ENCODE results near the gene CCR4. TPM values are rescaled to one million over a fixed set of nuclear protein-coding genes. Genes with fewer than 3 reads are reported as not detected.
"Not testable (repeated sequence)": the region's sequence is repeated elsewhere in the genome, so short reads cannot be mapped to it uniquely, and the experiment has no call there.

CCR4 gene
- polyA plus RNA-seq (ENCODE audit: insufficient read length in 12 of 12): under 1 TPM in 9 of 12 donors, not detected in 3; 0.05 to 0.73 (median 0.09) TPM
- long read RNA-seq, donor 1: 0 reads
- long read RNA-seq, donor 2, partial matches to known transcripts: 0 of 1 reads
- long read RNA-seq, donor 2, other reads (novel, unspliced or antisense): 0 of 1 reads
- long read RNA-seq, donor 3: 0 reads
- long read RNA-seq, donor 4: 0 reads
- long read RNA-seq, donor 5: 0 reads
- long read RNA-seq, donor 6: 0 reads
- long read RNA-seq, donor 7: 0 reads
- long read RNA-seq, donor 8: 0 reads
- long read RNA-seq, donor 9: 0 reads
- long read RNA-seq, donor 10: 0 reads
- long read RNA-seq, donor 11: 0 reads

DNA sequence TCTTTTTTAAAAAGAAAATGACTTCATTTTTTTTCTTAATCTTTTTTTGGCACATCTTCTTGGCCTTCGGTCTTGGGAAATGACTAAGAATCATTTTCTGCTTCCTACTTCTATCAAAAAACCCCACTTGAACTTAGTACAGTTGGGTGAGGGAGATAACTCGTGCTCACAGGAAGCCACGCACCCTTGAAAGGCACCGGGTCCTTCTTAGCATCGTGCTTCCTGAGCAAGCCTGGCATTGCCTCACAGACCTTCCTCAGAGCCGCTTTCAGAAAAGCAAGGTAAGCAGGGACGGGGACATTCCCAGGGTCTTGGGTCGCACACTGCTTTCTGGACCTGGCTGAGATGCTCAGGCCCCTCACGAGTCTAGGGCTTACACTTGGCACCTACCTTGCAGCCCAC lies at the start of gene CCR4:
TSS of gene CCR4 (plus strand) at position 235 of the 402 bp plus-strand sequence. CDS start 1,779 bp downstream, outside the sequence.
- no peak for DNase-seq

DNA sequence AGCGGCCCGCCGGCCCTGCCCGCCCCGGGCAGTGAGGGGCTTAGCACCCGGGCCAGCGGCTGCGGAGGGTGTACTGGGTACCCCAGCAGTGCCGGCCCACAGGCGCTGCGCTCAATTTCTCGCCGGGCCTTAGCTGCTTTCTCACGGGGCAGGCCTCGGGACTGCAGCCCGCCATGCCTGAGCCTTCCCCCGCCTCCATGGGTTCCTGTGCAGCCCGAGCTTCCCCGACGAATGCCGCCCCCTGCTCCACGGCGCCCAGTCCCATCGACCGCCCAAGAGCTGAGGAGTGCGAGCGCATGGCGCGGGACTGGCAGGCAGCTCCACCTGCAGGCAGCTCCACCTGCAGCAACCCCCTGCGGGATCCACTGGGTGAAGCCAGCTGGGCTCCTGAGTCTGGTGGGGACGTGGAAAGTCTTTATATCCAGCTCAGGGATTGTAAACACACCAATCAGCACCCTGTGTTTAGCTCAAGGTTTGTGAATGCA lies 48.5 kb upstream of the CCR4 start:
- DNase-seq: not testable (repeated sequence)

DNA sequence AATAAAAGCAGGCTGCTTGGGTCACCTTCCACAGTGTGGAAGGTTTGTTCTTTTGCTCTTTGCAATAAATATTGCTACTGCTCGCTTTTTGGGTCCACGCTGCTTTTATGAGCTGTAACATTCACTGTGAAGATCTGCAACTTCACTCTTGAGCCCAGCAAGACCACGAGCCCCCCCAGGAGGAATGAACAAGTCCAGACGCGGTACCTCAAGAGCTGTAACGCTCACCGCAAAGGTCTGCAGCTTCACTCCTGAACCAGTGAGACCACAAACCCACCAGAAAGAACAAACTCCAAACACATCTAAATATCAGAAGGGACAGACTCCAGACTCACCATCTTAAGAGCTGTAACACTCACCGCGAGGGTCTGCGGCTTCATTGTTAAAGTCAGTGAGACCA lies 47.5 kb upstream of the CCR4 start:
- DNase-seq: no peak

DNA sequence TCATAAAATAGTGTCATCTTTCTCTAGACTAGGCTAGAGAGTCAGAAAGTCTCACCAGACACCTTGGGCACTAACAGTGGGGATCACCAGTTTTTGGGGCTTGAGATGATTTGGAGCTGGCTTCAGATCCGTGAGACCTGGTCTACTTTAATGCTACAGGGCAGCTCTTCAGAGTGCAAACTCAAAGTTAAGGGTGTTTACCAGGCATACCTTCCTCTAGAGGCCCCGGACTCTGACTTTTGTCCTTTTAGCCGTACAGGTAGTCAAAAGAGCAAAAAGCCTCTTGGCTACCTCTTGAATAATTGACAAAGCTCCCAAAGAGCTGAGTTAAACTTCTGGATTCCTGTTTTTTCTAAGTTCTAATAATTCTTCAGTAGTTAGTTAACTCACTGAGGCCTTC lies 41.4 kb upstream of the CCR4 start:
- DNase-seq: no peak

DNA sequence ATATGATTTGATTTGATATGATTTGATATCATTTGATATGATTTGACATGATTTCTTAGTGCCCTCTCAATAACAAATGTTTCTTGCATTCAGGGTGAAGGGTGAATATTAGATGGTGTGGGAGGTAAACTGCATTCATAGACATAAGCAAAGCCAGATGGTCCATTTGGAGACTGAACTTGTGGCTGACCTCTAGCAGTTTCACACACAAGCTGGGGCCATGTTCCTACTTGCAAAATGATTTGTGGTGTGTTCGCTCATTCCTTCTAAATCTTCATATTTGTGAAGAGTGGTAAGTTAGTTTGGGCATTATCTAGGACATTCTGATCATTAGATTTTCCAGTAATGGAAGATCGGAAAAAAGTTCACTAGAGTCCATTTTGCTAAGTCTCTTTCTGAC lies 40.5 kb upstream of the CCR4 start:
- no peak for DNase-seq

DNA sequence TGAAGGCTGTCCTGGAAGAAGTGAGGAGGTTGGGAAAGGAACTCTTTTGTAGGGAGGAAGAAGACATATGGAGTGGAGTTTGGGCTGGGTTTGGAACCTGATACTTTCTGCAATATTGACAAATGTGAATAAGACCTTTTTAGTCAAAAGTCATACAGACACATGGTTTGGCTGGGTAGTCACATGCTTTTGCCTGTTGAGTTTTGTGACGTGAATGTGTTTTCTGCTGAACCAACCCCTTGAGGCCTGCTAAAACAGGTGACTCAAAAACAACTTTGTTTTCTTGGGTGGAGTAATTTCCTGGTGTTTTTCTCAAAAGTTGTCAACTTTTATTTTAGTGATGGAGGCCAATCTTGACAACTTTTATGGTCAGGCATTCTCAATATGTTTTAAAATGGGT lies 39.4 kb upstream of the CCR4 start:
- no peak for DNase-seq

DNA sequence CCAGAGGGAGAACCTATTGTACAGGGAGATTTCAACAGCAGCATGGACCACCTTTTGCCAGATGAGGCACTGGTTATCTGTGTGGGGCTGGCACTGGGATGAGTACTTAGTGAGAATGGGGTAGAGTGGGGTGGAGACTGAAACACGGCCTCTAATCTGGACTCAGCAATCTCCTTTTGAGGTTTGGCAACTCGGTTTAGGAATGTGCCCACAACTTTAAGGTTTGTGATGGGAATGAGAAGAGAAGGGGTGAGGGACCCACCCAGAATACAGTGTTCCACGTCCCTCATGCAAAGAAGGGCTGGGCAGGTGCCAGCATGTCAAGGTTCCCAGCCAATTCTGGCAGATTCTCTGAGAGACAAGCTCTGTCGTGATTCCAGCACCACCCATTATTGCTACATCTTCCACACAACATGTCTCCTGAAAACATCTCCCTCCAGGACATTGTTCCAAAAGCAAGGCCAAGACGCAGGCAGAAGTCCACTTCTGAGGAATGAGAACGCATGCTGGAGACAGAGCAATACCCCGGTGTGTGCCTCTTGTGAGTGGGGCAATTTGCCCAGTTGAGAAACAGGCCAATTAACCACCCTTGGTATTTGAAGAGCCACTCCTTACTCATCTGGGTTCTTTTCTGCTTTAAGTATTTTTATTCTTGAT lies 37.5 kb upstream of the CCR4 start:
- no peak for DNase-seq

DNA sequence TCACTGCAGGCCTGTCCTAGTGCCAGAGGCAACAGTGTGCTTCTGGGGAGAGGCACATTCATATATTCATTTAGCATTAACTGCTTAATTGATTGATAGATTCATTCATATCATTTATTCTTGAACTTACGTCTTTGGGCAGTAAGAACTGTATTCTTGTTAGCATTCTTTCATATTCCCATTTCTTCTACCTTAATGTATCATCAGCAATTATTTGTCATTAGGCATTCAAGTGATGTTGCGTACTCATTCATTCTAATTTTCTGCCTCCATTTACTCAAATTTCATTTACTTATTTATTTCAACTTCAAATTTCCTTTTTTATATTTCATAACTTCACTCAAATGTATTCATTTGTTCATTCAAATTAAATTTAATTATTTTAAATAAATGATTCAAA lies 31.5 kb upstream of the CCR4 start:
- DNase-seq: no peak

DNA sequence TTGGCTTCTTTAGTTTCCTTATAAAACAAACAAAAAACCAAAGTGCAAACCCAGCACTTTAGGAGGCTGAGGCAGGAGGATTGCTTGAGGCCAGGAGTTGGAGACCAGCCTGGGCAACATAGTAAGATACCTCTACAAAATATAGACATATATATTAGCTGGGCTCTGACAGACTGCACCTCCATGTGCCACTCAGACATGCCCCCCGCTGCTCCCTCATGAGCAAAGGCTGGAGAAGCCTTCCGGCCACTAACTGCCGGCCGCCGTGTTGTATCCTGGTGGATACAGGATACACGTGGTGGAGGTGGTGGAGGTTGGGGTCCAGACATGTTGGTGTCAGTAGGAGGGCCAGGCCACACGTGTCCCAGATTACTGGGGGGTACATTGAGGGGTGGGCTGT lies 29.4 kb upstream of the CCR4 start:
- no peak for DNase-seq

DNA sequence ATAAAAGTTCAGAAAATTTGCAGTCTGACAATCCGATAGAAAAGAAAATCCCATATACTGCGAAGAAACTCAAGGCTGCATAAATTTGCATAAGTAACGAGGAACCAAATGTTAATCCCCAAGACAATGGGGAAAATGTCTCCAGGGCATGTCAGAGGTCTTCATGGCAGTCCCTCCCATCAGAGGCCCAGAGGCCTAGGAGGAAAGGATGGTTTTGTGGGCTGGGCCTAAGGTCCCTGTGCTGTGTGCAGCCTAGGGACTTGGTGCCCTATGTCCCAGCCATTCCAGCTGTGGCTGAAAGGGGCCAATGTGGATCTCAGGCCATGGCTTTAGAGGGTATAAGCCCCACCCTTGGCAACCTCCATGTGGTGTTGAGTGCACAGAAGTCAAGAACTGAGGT lies 21.3 kb upstream of the CCR4 start:
- no peak for DNase-seq

DNA sequence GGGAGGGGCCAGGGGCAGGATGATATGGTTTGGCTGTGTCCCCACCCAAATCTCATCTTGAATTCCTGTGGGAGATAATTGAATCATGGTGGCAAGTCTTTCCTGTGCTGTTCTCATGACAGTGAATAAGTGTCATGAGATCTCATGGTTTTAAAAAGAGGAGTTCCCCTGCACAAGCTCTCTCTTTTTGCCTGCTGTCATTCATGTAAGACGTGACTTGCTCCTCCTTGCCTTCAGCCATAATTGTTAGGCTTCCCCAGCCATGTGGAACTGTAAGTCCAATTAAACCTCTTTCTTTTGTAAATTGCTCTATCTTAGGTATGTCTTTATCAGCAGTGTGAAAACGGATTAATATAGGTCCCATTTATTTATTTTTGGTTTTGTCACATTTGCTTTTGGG lies 20.2 kb upstream of the CCR4 start:
- DNase-seq: not testable (repeated sequence)

DNA sequence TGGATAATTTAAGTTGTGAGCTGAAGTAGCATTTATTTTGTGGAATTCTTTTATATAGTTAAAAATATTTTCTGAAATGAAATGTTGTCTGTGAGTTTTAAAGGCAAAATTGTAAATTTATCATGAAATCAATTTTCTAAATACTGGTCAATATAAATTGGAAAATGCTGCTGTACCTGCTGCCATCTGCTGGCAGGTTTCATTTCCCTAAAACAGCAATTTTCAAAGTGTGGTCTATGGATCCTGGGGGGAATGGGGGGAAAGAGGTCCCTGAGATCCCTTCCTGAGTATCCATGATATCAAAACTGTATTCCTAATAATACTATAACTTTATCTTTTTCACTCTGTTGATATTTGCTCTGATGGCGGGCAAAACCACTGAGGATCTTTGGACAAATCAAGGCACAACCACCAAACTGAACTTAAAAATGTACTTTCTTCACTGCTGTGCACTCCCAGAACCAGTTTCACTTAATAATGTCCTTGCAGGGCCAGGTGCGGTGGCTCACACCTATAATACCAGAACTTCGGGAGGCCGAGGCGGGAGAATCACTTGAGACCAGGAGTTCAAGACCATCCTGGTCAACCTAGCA lies 17.2 kb upstream of the CCR4 start:
- peak; percentile 14 for DNase-seq

DNA sequence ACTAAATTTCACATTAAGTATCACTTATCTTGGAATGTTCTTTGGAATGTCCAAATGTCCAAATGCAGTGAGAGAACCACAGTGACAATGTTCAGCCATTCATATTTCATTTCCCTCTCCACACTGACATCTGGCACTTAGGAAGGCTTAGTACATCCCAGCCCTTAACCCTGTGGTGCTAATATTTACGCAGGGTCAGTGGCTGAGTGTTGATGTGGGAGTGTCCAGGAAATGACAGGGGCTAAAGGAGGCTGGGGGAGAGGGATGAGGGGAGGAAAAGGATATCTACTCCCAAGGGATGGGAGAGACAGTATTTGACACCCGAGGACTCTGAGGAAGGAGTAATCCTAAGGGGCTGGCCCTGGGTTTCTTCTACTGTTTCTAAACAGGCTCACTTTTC lies 14.1 kb upstream of the CCR4 start:
- no peak for DNase-seq

DNA sequence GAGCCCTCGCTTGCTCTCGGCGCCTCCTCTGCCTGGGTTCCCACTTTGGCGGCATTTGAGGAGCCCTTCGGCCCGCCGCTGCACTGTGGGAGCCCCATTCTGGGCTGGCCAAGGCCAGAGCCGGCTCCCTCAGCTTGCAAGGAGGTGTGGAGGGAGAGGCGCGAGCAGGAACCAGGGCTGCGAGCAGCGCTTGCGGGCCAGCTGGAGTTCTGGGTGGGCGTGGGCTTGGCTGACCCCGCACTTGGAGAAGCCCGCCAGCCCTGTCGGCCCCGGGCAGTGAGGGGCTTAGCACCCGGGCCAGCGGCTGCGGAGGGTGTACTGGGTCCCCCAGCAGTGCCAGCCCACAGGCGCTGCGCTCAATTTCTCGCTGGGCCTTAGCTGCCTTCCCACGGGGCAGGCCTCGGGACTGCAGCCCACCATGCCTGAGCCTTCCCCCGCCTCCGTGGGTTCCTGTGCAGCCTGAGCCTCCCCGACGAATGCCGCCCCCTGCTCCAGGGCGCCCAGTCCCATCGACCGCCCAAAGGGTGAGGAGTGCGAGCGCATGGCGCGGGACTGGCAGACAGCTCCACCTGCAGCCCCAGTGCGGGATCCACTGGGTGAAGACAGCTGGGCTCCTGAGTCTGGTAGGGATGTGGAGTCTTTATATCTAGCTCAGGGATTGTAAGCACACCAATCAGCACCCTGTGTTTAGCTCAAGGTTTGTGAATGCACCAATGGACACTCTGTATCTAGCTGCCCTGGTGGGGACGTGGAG lies 11.7 kb upstream of the CCR4 start:
- not testable (repeated sequence) for DNase-seq

DNA sequence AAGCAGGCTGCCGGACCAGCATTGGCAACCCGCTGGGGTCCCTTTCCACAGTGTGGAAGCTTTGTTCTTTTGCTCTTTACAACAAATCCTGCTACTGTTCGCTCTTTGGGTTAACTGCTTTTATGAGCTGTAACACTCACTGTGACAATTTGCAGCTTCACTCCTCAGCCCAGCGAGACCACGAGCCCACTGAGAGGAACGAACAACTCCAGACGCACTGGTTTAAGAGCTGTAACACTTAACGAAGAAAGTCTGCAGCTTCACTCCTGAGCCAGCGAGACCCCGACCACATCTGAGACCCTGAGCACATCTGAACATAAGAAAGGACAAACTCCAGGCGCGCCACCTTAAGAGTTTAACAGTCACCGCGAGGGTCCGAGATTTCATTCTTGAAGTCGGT lies 10.7 kb upstream of the CCR4 start:
- DNase-seq: no peak

DNA sequence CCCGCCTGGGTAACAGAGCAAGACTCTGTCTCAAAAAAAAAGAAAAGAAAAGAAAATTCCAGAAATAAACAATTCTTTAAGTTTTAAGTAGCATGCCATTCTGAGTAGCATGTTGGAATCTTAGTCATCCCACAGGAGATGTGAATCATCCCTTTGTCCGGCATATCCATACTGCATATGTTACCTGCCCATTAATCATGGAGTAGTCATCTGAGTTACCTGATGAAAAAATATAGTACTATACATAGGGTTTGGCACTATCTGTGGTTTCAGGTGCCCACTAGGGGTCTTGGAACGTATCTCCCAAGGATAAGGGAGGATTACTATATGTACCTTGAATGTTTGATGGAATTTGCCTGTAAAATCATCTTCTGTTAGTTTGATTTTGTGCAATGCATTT lies 6.3 kb upstream of the CCR4 start:
- DNase-seq: no peak

DNA sequence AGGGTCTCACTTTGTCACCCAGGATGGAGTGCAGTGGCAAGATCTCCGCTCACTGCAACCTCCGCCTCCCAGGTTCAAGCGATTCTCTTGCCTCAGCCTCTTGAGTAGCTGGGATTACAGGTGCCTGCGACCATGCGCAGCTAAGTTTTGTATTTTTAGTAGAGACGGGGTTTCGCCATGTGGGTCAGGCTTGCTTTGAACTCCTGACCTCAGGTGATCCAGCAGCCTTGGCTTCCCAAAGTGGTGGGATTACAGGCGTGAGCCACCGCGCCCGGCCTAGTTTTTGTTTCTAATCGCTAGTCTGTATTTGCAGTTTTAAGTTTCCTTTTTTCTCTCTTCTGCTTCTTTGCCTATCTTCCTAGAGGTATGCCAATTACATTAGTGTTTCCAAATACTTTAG lies 5.8 kb upstream of the CCR4 start:
- DNase-seq: not testable (repeated sequence)

DNA sequence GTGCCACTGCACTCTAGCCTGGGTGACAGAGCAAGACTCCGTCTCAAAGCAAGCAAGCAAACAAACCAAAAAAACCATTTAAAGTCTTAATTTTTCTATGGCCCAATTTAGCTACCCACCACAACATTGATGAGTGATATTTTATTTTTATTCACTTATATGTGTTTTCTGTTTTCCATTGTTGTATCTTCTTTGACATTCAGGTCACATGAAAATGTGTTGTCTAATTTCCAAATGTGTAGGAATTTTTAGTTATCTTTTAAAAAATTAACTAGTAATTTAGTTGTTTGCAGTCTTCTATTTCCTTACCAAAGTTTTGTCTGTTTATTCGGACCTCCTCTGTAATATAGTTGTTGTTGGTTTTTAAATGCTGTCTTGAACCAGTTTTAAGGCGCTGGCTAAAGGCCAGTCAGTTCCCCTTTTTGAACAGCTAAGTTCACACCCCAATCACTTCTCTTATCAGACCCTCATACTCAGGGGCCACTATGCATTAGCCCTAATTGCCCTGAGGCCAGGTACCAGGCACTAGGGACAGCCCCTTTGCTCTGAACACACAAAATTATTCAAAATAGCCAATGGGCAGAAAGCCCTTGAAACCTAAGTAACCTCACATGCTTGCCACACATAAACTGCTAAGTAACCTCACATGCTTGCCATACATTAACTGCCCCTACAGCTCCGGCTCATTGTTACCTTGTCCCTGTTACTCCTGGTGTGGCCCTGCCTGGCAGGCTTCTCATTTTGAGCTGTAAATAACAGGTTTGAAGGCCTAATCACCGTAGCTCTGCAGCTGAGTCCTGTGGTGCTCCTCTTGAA lies 4.3 kb upstream of the CCR4 start:
- DNase-seq: no peak

DNA sequence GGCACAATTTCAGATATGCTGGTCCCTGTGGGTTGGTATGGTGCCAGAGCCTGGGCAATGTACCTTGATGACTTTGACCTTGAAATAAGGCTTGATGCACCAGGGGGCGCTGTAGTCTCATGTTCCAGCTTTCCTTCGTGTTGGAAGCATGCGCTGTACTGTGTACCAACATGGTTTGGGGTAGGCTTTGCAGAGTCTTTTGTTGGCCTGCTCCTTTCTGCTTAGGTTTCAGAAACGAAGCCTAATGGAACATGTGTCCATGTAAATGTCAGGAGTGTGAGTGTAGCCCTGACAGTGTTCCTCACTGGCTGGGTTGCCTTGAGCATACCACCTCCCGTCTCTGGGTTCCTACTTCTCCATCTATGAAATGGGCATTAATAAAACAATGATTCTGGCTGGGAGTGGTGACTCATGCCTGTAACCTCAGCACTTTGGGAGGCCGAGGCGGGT lies 3.6 kb upstream of the CCR4 start:
- peak; percentile 54 for DNase-seq

DNA sequence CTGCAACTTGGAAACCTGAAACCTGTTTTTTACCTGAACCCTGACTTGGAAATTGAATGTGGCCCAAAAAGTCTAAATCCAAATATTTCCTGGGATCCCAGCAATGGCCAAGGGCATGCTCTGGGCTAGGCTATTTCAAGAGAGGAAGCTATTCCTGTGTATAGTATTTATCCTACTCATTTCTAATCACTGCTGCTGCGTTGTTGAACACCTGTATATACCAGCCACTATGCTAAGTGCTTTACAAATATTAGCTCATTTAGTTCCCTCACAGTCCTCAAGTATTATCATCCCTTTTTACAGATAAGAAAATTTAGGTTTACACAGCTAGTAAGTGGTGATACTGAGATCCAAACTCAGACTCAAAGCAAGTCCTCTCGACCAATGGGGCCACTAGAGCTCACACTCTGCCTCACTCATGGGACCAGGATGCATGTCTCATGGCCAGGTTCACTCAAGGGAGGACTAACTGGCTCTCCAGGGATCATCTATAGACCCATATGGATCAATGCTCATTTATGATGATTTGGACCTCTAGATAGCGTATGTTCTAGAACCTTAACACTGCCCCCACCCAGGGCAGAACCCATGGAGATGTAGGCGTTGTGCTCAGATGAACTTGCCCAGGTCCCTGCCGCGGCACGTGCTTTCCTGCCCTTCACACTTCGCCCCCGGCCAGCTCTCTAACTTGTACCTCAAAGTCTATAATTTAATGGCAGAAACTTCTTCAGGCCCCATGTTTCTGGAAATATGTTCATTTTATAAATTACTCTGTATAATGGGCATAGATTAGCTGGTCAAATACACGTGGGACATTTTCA lies 2.6 kb upstream of the CCR4 start:
- no peak for DNase-seq
